ENCODE results near the gene TNRC6C.
"Not testable (repeated sequence)": the region's sequence is repeated elsewhere in the genome, so short reads cannot be mapped to it uniquely, and the experiment has no call there.

TNRC6C gene

DNA sequence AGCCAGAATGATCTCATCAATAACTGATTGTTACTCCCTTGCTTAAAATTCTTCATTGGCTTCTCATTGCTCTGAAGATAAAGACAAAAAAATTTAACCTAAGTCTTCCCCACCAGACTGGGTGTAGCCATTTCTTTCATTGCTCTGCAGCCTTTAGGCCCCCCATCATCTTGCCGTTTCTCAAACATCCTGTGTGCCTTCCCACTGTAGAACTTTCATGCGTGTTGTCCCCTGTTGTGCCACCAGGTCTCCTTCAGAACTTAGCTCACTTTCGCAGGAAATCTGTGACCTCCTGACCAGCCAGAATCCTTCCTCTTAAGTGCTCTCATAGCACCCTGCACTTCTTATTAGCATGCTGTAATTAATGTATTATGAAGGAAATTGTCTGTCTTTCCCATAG, 31.8 kb downstream of the TNRC6C start:
- H3K4me3 ChIP-seq (ENCODE audit: low read depth, low read length), result no peak overlapping the region
- TF ChIP-seq, protein P1, sequence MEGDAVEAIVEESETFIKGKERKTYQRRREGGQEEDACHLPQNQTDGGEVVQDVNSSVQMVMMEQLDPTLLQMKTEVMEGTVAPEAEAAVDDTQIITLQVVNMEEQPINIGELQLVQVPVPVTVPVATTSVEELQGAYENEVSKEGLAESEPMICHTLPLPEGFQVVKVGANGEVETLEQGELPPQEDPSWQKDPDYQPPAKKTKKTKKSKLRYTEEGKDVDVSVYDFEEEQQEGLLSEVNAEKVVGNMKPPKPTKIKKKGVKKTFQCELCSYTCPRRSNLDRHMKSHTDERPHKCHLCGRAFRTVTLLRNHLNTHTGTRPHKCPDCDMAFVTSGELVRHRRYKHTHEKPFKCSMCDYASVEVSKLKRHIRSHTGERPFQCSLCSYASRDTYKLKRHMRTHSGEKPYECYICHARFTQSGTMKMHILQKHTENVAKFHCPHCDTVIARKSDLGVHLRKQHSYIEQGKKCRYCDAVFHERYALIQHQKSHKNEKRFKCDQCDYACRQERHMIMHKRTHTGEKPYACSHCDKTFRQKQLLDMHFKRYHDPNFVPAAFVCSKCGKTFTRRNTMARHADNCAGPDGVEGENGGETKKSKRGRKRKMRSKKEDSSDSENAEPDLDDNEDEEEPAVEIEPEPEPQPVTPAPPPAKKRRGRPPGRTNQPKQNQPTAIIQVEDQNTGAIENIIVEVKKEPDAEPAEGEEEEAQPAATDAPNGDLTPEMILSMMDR (IDR thresholded peaks at IDR 0.05; ENCODE audit: control insufficient read depth, extremely low read depth, insufficient read depth), result no peak
- no peak for DNase-seq (ENCODE audit: low read depth)

DNA sequence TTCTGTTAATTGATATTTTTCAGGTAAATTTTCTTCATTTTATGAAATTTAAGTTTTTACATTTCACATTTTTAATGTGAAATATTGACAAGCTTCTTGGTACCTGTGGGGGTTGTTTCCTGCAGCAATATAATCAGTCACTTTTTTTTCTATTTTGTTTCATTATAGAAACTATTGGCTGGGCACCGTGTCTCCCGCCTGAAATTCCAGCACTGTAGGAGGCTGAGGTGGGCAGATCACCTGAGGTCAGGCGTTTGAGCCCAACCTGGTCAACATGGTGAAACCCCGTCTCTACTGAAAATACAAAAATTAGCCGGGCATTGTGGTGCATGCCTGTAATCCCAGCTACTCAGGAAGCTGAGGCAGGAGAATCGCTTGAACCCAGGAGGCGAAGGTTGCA, 35.2 kb downstream of the TNRC6C start:
- DNase-seq (ENCODE audit: low read depth); H3K4me3 ChIP-seq (ENCODE audit: low read depth, low read length): not testable (repeated sequence)

DNA sequence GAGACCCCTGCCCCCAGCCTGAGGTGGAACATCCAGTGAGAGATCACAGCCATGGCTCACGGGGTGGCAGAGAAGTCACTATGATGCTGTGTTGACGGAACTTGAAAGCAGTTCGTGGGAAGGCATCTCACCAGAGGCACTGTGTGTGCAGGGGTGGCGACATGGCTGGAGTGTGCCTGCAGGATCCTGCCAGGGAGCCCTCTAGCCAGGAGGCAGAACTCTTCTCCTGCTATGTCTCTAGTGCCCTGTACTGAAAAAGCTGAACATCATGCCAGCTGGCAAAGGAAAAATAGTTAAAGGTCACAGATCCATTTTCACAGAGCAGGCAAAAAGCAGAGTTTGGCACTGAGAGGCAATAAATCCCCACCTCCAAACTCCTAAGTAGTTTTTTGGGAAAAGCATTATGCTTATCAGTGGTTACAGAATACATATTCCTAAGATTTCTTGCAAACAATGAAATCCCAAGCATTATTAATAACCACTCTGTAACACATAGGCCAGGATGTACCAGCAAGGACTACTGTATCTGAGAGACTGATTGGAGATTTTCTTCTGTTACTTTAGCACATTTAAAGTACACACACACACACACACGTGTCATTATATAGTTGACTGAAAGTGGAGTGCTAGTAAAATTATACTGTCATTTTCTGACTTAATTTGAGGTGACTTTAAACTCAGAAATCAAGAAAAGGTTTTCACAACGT, 36.8 kb downstream of the TNRC6C start:
- TF ChIP-seq, protein P1 (IDR thresholded peaks at IDR 0.05; ENCODE audit: control insufficient read depth, extremely low read depth, insufficient read depth), result no peak
- H3K4me3 ChIP-seq (ENCODE audit: low read depth, low read length), result no peak overlapping the region
- no peak for DNase-seq (ENCODE audit: low read depth)

DNA sequence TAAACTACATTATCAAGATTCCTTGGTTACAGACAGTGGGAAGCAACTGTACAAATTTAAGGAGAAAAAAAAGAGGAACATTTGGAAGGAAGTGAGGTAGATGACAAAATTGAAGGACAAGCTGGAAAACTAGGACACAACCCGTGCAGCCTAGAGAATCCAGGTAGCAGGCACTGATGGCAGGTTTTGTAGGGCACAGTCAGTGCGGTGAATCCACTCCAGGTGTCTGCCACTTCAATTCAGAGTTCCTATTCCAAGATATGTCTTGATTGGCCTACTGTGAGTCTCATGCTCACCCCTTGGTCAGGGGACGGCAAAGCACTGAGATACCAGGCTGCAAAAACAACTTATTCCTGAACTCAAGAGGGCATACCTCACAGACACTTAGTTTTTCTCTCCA, 37.8 kb downstream of the TNRC6C start:
- TF ChIP-seq, protein P1 (IDR thresholded peaks at IDR 0.05; ENCODE audit: control insufficient read depth, extremely low read depth, insufficient read depth), result no peak
- H3K4me3 ChIP-seq (ENCODE audit: low read depth, low read length), result no peak overlapping the region
- DNase-seq (ENCODE audit: low read depth), result no peak

DNA sequence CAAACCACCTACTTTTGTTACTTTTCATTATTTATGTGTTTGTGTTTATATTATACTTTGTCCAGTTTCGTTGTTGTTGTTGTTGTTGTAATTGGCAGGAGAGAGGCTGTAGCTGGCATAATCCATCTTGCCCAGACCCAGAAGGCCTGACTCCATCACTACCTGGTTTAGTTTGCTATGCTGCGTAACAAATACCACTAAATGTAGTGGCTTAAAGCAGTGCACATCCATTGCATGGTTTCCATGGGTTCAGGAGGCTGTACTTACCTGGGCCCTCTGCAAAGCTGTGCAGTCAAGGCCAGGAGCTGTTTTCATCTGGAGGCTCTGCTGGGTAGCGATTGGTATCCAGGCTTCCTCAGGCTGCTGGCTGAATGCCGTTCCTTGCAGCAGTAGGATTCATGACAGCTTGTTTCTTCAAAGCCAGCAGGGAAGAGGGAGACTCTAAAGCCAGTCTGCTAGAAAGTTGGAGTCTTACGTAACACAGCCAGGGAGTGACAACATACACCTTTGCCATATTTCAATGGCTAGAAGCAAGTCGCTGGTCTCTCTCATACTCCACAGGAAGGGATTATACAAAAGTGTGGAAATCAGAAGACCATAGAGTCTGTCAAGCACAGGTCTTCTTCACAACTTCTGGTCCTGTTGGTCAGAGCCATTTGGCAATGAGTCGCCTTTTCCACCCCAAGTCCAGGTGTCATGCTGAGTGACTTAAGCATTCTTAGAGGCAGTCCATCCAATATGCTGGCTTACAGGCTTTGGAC, 41.1 kb downstream of the TNRC6C start:
- TF ChIP-seq, protein P1 (IDR thresholded peaks at IDR 0.05; ENCODE audit: control insufficient read depth, extremely low read depth, insufficient read depth), result no peak
- H3K4me3 ChIP-seq (ENCODE audit: low read depth, low read length), result no peak overlapping the region
- no peak for DNase-seq (ENCODE audit: low read depth)

DNA sequence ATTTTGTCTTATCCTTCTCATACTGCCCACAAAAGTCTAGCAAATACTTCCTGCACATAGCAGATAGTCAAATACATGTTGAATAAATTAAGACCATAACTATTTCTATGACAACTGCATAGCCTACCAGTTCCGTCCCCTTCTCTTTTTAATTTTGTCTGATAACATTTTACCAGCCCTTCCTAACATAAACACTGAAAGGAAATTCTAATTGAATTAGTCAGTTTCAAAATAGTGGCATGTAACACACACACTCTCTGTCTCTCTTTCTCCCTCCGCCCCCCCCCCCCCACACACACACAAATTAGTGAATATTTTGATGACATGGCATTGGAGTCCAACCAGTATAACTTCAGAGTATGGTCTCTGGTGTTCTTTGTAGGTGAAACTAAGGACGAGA, 41.8 kb downstream of the TNRC6C start:
- TF ChIP-seq, protein P1 (IDR thresholded peaks at IDR 0.05; ENCODE audit: control insufficient read depth, extremely low read depth, insufficient read depth), result no peak
- DNase-seq (ENCODE audit: low read depth), result no peak
- H3K4me3 ChIP-seq (ENCODE audit: low read depth, low read length), result no peak overlapping the region

DNA sequence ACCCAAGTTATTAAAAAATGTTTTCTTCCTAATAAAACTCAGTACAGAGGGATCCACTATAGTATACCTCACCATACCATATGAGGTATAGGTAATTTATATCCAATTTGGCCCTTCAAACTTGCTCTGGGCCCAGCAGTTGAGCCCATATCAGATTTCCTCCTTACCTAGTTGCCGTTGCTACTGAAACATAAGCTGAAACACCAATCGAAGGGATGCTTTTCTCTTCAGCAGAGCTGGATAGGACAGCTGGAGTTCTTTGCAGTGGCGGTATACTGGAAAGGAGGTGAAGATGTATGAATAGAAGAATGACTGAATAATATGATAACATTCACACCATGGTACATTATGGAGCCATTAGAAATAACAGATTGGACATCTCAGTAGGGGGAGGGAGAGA, 42.7 kb downstream of the TNRC6C start:
- H3K4me3 ChIP-seq (ENCODE audit: low read depth, low read length), result no peak overlapping the region
- TF ChIP-seq, protein P1 (IDR thresholded peaks at IDR 0.05; ENCODE audit: control insufficient read depth, extremely low read depth, insufficient read depth), result no peak
- DNase-seq (ENCODE audit: low read depth), result no peak

All from LNCaP clone FGC (cell line).